ENCODE results near the gene ERC1. TPM values are rescaled to one million over a fixed set of nuclear protein-coding genes. Genes with fewer than 3 reads are reported as not detected.

The ERC1 gene
- total and polyA plus RNA-seq, 12 donors = 6.5 to 67.5 (median 47.5) TPM

DNA sequence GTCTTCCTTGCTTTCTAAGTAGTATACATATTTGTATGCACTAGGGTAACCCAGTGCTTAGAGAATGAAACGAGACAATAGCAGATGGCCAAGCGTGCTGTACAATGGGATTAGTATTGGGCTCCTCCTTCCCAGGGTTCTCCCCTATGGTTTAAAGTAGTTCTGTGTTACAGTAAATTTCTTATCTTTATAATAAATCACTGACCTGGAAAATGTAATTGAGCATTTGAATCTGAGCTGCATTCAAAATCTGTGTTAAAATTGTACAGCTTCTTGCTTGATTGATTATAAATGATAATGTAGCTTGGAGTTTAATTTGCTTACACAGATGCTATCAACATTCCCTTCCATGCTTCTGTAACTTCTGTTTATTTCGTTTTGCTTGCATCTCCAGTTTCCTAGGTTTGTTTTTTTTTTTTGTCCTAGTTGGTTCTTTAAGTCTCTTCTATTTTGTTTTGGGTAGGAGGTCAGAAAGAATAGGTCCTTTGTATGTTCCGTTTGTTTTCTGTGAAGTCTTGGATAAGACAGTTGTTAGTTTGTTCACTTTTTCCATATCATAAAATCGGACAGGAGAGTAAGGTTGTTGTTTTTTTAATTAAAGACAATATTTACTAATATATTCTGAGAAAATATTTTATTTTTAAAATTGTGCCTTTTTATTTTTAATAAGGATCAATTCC, 171.2 kb downstream of the ERC1 start:
- ATAC-seq (no peak), DNase-seq (no peak)
- TF ChIP-seq, protein P1, sequence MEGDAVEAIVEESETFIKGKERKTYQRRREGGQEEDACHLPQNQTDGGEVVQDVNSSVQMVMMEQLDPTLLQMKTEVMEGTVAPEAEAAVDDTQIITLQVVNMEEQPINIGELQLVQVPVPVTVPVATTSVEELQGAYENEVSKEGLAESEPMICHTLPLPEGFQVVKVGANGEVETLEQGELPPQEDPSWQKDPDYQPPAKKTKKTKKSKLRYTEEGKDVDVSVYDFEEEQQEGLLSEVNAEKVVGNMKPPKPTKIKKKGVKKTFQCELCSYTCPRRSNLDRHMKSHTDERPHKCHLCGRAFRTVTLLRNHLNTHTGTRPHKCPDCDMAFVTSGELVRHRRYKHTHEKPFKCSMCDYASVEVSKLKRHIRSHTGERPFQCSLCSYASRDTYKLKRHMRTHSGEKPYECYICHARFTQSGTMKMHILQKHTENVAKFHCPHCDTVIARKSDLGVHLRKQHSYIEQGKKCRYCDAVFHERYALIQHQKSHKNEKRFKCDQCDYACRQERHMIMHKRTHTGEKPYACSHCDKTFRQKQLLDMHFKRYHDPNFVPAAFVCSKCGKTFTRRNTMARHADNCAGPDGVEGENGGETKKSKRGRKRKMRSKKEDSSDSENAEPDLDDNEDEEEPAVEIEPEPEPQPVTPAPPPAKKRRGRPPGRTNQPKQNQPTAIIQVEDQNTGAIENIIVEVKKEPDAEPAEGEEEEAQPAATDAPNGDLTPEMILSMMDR (IDR thresholded peaks at IDR 0.05) = no peak
- WGBS, 2 donors = 77 to 80% methylated on average over 5 of the region's 5 CpGs
- H3K27ac ChIP-seq = no peak overlapping the region
- H3K4me1 ChIP-seq = peaks cover 0 to 4% (median 0%) of the 10 kb centered on the region in 9 donors
- peaks cover 0 to 2% (median 0%) of the 10 kb centered on the region in 9 donors for H3K36me3 ChIP-seq
- H3K27me3 ChIP-seq = no peaks in the 10 kb centered on the region
- no peaks in the 10 kb centered on the region for H3K9me3 ChIP-seq
- intact Hi-C loops (cut with DNase I) = no loop called here
- H3K4me3 ChIP-seq = no peak overlapping the region

DNA sequence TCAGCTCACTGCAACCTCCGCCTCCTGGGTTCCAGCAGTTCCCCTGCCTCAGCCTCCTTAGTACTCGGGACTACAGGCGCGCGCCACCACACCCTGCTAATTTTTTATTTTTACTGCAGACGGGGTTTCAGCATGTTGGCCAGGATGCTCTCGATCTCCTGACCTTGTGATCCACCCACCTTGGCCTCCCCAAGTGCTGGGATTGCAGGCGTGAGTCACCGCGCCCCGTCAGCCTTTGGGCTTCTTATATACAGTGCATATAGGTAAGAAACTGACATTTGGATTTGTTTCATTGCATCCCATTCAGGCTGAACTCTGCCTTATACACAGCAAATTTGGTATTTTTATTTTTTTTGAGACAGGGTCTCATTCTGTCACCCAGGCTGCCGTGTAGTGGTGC, 176.8 kb downstream of the ERC1 start:
- H3K4me3 ChIP-seq = no peak overlapping the region
- WGBS, 2 donors = 93 to 94% methylated on average over 12 of the region's 12 CpGs
- no peak overlapping the region for H3K27ac ChIP-seq
- TF ChIP-seq, protein P1 (IDR thresholded peaks at IDR 0.05) = no peak
- no peaks in the 10 kb centered on the region for H3K27me3 ChIP-seq
- H3K36me3 ChIP-seq = peaks cover 0 to 14% (median 0%) of the 10 kb centered on the region in 9 donors
- H3K4me1 ChIP-seq = peaks cover 0 to 25% (median 4%) of the 10 kb centered on the region in 9 donors
- no peaks in the 10 kb centered on the region for H3K9me3 ChIP-seq
- ATAC-seq (no peak), DNase-seq (no peak)
- intact Hi-C loops (cut with DNase I) = no loop called here

DNA sequence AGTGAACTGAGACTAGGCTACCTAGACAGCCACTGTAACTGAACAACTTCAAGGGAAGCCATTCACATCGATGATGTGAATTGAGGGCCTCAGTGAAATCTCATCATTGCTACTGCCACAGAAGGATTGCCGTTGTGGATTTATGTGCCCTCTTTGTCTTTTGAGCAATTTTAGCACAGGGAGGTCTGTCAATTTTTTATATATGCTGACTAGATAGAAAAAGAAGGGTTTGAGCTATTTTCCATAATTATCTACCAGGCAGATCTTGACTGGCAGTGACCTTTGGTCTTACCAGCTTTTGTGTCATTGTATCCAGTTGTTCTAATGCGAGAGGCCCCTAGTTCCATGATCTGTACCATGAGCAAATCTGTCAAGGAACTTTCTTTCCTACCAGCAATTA, 179.4 kb downstream of the ERC1 start:
- H3K9me3 ChIP-seq = no peaks in the 10 kb centered on the region
- no peaks in the 10 kb centered on the region for H3K27me3 ChIP-seq
- DNase-seq (no peak), ATAC-seq (no peak)
- H3K4me3 ChIP-seq = no peak overlapping the region
- no peak overlapping the region for H3K27ac ChIP-seq
- WGBS, 2 donors = 97% methylated on average over 3 of the region's 3 CpGs
- peaks cover 0 to 14% (median 0%) of the 10 kb centered on the region in 9 donors for H3K36me3 ChIP-seq
- peaks cover 0 to 25% (median 4%) of the 10 kb centered on the region in 9 donors for H3K4me1 ChIP-seq
- intact Hi-C loops (cut with DNase I) = no loop called here
- TF ChIP-seq, protein P1 (IDR thresholded peaks at IDR 0.05) = no peak

DNA sequence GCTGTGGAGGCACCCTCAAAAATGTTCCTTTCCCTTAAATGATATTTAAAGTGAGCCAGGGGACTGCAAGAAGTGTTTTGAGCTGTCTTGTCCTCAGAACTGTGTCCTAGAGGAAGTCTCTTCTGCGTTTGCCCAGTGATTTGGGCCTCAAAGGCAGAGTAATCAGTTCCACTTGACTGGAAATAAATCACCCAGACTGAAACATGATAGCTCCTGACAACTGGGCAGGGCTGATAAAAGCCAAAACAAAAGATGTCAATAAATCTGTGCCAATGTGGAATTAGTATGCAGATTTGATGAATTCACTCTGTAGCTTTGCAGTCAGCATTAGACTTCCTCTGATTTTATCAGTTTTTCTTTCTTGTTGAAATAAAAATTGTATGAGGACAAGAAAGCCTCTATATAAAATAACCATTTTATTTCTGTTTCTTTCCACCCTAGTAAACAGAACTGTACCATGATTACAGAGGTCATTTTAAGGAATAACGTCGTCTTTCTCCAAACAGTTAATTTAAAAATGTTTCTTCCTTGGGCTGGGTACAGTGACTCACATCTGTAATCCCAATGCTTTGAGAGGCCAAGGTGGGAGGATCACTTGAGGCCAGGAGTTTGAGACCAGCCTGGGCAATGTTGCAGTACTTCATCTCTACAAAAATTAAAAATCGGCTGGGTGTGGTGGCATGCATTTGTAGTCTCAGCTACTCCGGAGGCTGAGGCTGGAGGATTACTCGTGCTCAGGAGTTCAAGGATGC, 180.8 kb downstream of the ERC1 start:
- intact Hi-C loops (cut with DNase I) = no loop called here
- H3K9me3 ChIP-seq = no peaks in the 10 kb centered on the region
- H3K4me1 ChIP-seq = peaks cover 0 to 25% (median 4%) of the 10 kb centered on the region in 9 donors
- peak overlapping the region in 2 of 10 donors; percentile 32 to 52 for H3K27ac ChIP-seq
- peaks cover 0 to 17% (median 0%) of the 10 kb centered on the region in 9 donors for H3K36me3 ChIP-seq
- no peaks in the 10 kb centered on the region for H3K27me3 ChIP-seq
- no peak for DNase-seq
- TF ChIP-seq, protein P1 (IDR thresholded peaks at IDR 0.05) = no peak
- 67 to 82% methylated on average over 6 of the region's 6 CpGs for WGBS, 2 donors
- ATAC-seq = peak in 3 of 8 donors; percentile 47 to 54 (median 47)
- H3K4me3 ChIP-seq = no peak overlapping the region

All from heart right ventricle (tissue), 16 donors.